Omental fat pad (tissue), 4 donors: ENCODE results near the gene USP32. TPM values are rescaled to one million over a fixed set of nuclear protein-coding genes. Genes with fewer than 3 reads are reported as not detected.
"Not testable (repeated sequence)": the region's sequence is repeated elsewhere in the genome, so short reads cannot be mapped to it uniquely, and the experiment has no call there.

Experiments
- ATAC-seq: fragments of 150-250 bp; one replicate; pipeline ENCODE4 v1.9.1; 2016; ENCODE audit warnings: mild to moderate bottlenecking, moderate library complexity; ENCODE audit not compliant: low FRiP score
- DNase-seq: peaks from one replicate; pipeline ENCODE4 v3.0.0-alpha.2; 2019; ENCODE audit warnings: low spot score
- CTCF ChIP-seq, 3 donors: fragments of 450-650 bp; IDR thresholded peaks; one replicate each; pipeline ENCODE4 v1.5.1; 2016 to 2017; ENCODE audit warnings: antibody characterized with exemption in 3 of 3, mild to moderate bottlenecking in 3 of 3, moderate library complexity in 2 of 3
- total RNA-seq, 4 donors: library from RNA; depleted of rRNA; stranded (reverse); fragments of >200 nt; gene quantifications; one replicate each; pipeline ENCODE4 v1.1.0, GENCODE V29; 2016

USP32 gene
- total RNA-seq, 4 donors from 2014 or later: 53.3 to 91.6 (median 69.7) TPM

- TF ChIP-seq CTCF (IDR thresholded peaks at IDR 0.05): no peak
- ATAC-seq (no peak), DNase-seq (no peak)
Observed at GRCh38 chr17:60381958-60382357, 10.0 kb downstream of the USP32 start.

- not testable (repeated sequence) for ATAC-seq, DNase-seq
Observed at GRCh38 chr17:60379461-60379860, 12.5 kb downstream of the USP32 start.

- ATAC-seq, DNase-seq: not testable (repeated sequence)
Observed at GRCh38 chr17:60378187-60378586, 13.7 kb downstream of the USP32 start.

GRCh38 chr17:60372790-60373483 lies 19.0 kb downstream of the USP32 start:
- ATAC-seq: peak; percentile 57
- TF ChIP-seq CTCF (IDR thresholded peaks at IDR 0.05): no peak
- no peak for DNase-seq

GRCh38 chr17:60371818-60372510 lies 20.0 kb downstream of the USP32 start:
- ATAC-seq (no peak), DNase-seq (no peak)
- TF ChIP-seq CTCF (IDR thresholded peaks at IDR 0.05): no peak

- ATAC-seq: no peak
- TF ChIP-seq CTCF (IDR thresholded peaks at IDR 0.05): no peak
- DNase-seq: no peak
Observed at GRCh38 chr17:60371416-60371815, 20.5 kb downstream of the USP32 start.

- DNase-seq: no peak
- no peak for TF ChIP-seq CTCF (IDR thresholded peaks at IDR 0.05)
Observed at GRCh38 chr17:60369727-60370126, 22.2 kb downstream of the USP32 start.

More at GRCh38 chr17:60369727-60370126, 22.2 kb downstream of the USP32 start:
- no peak for ATAC-seq
